Measurements from ENCODE around the gene YAF2.
"Not testable (repeated sequence)": the region's sequence is repeated elsewhere in the genome, so short reads cannot be mapped to it uniquely, and the experiment has no call there.

Gene YAF2

DNA sequence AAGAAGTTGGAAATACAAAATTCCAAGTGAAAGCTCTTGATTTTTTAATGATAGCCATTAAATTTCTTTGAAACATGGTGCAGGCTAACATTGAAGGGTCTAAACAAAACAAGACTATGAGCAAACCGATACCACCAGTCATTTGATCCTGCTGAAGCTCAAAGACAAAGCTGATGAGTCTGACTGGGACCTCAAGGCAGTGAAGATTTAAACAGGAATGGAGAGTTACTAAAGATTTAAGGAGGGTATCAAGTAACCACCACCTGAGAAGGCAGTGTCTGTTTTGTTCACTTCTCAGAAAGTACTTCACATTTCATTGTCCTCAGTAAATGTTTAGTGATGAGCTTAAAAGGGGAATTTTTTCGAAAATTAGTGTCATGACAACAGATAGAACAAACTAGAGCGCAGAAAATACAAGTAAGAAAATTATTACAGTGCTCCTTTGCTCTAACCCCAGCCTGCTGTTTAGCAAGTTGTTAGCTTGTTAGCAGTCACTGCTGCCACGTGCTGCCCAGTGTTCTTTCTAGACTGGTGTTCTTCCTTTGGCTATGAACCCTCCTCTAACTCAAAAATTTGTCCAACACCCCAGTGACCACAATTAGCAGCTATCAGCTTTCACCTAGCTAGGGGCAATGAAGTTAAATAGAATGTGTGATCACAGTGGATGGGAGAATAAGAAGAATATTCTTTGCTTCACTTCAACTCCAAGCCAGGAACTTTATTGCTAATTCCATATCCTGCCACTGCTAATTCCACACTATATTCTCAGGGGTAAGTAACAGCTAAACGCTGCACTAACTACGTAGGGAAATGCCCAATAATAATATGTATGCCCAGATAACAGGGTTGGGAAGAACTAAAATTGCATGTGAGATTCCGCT lies 41.1 kb downstream of the YAF2 start:
- no peak for DNase-seq (ENCODE audit: low read depth)

DNA sequence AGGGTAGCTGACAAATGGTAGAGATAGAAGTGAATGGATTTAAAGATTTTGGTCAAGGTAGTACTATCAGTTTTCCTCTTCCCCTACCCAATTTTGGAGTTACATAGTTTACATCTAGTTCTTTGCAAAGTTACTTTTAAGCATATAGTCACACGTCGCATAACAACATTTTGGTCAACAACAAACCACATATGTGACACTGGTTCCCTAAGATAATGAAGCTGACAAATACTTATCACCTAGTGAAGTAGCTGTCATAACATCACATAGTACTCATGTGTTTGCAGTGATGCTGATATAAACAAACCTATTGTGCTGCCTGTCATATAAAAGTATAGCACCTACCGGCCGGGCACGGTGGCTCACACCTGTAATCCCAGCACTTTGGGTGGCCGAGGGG lies 45.4 kb downstream of the YAF2 start:
- DNase-seq (ENCODE audit: low read depth), result no peak

DNA sequence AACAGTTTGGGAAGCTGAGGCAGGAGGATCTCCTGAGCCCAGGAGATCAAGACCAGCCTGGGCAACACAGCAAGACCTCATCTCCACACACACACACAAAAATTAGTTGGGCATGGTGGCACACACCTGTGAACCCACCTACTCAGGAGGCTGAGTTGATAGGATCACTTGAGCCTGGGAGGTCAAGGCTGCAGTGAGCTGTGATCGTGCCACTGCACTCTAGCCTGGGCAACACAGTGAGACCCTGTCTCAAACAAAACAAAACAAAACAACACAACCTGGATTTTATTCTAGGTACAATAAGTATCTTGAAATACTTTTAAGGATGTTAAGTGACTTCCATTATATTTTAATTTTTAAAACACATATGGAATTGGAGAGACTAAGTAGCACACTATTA lies 45.8 kb downstream of the YAF2 start:
- no peak for DNase-seq (ENCODE audit: low read depth)

DNA sequence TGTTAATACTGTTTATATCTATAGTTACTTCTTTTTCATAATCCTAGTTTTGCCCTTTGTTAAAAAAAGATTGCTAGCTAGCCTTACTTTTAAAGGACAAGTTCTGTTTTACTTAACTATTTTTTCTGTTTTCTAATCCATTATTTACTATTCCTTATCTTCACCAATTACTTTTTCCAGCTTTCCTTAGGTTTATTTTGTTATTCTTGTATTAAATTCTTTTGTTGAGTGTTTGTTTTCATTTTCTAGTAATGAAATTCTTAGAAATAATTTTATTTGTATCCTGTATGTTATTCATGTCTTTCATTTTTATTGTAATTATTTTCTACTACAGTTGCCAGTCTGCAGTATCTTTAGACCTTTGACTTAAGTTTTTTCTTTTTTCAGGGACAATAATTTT lies 47.7 kb downstream of the YAF2 start:
- no peak for DNase-seq (ENCODE audit: low read depth)

DNA sequence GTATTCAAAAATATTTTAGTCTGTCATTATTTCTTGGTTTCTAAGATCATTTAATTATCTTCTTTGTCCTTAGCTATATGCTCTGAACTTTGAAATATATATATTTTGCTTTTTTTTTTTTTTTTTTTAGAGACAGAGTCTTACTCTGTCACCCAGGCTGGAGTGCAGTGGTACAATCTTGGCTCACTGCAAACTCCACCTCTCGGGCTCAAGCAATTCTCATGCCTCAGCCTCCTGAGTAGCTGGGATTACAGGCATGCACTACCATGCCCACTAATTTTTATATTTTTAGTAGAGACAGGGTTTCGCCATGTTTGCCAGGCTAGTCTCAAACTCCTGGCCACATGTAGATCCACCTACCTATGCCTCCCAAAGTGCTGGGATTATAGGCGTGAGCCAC lies 49.8 kb downstream of the YAF2 start:
- not testable (repeated sequence) for DNase-seq (ENCODE audit: low read depth)

DNA sequence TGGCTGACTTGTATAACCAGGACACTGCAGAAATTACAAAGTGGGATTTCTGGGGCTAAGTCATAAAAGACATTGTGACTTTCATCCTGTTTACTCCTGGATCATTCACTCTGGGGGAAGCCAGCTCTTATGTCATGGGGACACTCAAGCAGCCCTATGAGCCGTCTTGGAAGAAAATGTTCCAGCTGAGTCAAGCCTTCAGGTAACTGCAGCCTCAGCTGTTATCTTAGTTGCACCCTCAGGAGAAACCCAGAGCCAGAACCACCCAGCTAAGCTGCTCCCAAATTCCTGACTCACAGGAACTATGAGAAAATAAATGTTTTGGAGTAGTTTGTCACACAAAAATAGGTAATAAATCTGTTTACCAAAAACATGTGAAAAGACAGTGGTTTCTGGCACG lies 50.2 kb downstream of the YAF2 start:
- no peak for DNase-seq (ENCODE audit: low read depth)

DNA sequence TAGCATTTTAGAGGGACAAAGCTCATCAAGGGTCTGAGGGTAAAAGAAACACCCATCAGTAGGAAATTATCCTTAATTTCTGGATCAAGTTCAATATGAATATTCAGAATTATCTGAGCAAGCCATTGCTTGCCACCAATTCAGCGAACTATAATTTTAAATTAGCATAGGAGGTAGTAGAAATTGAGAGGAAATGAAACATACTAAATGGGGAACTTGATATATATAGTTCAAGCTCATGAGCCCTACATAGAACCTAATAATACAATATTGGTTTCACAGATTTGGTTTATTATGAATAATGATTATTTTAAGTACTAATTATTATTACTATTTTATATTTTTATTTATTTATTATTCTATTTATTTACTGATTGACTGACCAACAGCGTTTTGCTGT lies 51.3 kb downstream of the YAF2 start:
- DNase-seq (ENCODE audit: low read depth), result no peak

DNA sequence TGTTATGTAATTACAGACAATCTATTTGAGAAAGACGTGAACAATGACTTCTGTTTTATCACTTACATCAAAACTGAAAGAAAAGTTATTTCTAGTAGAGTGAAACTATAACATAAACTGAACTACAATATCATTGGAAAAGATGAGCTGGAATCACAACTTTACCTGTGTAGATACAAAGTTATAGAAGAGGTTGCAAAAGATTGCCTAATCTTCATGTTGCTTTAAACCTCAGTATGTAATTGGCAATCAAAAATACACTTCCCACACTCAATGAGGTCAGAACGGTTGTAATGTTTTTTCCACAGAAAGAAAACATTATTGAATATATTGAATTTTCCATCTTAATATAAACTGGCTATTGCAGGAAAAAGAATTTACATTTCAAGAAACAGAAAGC lies 55.7 kb downstream of the YAF2 start:
- no peak for DNase-seq (ENCODE audit: low read depth)

DNA sequence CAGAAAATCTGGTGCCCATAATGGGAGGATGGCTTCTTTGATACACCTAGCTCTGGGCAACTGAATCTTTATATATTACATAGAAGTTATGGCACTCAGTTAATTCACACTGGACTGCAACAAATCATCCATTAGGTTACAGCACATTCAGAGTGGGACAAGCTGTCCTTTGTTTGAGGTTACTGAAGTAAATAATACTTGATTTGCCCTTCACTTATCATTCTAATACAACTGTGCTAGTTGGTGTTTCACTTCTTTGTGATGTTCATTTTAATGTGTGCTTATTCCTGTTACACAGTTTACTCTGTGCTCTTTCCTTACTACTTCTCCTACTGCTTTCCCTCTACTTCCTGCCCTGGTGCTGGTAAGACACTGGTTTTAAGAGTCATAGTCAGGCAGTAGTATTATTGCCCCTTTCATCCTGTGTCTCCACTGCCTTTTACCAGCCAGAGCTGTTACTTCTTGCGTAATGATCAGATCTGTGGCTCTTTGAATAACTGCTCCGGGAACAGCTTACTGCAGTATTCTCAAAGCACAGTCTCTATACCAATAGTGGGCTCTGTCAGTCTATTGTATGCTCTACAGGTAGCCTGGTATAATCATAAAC lies 57.0 kb downstream of the YAF2 start:
- DNase-seq (ENCODE audit: low read depth), result no peak

DNA sequence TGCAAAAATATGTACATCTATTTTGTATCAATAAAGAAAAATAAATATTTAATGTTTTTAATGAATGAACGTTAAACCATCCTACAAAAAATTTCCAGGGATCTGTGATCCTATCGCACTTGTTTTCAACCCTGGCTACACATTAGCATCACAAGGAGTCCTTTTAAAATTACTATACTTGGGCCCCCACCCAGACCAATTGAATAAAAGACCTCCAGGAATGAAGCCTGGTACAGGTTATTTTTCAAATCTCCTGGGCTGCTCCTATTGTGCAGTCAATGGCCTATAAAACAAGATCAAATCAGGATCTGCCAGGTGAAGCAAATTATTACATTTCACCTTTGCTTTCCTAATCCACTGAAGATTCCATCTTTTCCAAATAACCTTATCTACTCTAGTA lies 59.9 kb downstream of the YAF2 start:
- no peak for DNase-seq (ENCODE audit: low read depth)

DNA sequence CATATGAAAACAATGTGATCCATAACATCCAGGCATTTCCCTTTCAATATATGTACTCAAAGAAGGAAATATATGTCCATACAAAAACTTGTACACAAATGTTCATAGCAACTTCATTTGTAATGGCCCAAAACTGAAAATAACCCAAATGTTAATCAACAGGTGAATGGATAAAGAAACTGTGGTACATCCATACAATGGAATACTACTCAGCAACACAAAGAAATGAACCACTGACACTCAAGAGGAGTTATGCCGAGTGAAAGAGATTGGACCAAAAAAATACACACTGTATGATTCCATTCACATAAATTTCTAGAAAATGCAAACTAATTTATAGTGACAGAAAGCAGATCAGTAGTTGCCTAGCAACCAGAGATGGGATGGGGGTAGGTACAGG lies 63.1 kb downstream of the YAF2 start:
- no peak for DNase-seq (ENCODE audit: low read depth)

DNA sequence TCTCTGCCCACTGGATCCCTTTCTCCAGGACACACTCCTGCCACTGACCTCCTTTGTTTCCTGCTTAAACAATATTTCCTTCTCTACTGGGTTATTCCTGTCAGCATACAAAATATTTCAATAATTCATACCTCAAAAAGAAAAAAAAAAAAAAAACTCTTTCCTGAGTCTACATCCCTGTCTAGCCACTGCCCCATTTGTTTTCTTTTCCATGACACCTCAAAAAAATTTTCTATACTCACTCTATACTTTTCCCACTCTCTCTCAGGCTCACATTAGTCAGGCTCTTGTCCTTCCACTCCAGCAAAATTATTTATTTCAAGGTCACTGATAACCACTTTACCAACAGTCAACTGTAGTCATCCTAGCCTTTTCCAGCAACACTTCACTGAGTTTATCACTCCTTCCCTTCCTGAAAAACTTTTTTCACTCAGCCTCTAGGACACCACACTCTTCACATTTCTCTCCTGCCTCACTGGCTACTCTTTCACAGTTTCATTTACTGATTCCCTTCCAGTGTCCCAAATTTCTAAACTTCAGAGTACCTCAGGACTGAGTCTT lies 64.0 kb downstream of the YAF2 start:
- no peak for DNase-seq (ENCODE audit: low read depth)

DNA sequence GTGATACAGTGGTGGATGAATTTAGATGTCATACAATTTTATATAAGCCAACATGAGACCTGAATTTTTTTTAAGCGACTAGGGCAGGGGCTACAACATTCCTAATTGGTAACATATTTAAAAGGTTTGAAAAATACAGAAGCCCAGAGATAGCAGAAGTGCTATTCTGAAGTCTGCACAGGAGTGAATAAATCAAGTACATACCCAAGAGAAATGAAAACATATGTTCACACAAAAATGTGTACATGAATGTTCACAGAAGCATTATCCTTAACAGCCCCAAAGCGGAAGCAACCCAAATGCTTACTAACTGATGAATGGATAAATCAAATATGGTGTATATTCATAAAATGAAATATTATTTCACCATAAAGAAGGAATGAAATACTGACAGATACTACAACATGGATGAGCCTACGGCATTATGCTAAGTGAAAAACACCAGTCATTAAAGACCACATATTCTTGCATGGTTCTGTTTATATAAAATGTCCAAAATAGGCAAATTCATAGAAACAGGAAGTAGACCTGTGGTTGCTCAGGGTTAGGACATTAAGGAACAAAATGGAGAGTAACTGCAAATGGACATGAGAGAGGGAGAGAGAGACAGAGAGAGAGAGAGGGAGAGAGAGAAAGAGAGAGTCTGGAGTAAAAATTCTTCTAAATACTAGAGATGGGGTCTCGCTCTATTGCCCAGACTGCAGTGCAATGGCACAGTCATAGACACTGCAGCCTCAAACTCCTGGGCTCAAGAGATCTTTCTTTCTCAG lies 65.4 kb downstream of the YAF2 start:
- DNase-seq (ENCODE audit: low read depth), result no peak

DNA sequence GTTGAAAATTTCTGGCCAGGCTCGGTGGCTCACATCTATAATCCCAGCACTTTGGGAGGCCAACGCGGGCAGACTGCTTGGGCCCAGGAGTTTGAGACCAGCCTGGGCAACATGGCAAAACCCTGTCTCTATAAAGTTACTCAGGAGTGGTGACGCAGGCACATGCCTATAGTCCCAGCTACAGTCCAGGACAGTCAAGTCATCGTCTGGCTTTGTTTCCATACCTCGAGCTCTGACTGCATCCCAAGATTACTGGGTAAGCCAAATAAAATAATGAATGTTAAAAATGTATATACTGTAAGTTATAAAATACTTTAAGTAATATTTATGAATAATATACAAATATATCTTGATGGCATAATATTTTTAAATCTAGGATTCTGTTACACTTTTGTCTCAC lies 70.3 kb downstream of the YAF2 start:
- no peak for DNase-seq (ENCODE audit: low read depth)

DNA sequence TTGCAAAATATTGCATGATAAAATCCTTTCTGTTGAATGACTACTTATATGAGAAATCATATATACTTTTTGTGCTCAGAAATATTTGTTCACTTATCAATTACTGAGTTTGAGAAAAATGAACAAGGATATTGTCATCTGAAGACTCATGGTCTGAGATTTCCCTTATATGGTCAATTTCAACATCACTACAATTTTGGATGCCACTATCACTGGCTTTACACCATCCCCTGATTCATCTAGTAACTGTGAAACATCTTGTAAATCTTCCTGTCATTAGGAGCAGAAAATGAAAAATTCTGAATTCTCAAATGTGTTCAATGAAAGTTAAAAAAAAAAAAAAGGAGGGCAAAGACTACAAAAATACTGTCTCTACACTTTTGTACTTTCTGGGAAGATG lies 71.5 kb downstream of the YAF2 start:
- DNase-seq (ENCODE audit: low read depth), result no peak

DNA sequence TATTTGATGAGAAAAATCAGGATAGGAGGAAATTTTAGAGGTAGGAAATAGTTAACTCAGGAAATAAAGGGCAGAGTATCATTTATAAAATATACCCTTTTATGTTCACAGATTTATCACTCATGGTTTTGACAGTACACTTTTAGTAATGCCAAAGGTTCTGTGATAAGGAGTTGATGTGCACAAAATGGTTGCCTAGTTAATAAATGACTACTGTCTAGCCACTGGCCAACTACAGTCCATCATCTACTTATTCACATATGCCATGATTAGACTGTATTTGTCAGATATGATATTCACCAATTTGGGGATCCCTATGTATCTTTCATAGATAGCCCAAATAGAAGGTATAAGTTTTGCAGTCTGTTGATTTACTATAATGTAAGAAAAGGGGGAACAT lies 74.1 kb downstream of the YAF2 start:
- DNase-seq (ENCODE audit: low read depth), result no peak

DNA sequence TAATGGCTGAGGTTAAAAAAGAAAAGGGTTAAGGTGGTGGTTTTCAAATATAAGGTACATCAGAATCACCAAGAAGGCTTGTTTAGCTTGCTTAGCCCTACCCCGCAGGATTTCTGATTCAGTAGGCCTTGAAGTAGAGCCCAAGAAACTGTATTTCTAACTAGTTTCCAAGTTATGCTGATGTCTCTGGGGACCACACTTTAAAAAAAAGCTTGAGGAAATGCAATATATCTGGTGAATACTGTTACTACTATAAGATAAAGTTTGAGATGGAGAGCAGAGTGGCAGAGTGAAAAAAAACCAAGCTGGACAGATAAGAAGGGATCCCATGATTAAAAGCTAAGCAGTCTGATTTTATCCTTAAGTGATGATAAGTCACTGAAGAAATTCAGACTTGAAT lies 75.1 kb downstream of the YAF2 start:
- DNase-seq (ENCODE audit: low read depth), result no peak

DNA sequence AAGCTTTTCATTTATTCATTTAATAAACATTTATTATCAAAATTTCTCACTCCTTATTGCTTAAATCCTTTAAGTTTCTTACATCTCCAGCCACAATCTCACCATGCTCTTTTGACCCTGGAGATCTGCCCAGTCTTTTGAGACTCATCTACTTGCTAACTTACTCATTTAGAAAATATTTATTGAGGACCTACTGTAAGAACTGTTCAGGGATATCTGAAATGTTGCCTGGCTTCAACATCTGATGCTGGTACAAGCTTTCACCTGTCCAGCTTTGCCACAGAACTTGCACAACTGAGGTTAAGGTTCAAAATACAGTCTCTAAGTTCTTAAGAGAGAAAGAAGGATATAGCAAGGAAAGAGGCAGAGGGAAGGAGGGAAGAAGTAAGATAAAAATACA lies 75.9 kb downstream of the YAF2 start:
- DNase-seq (ENCODE audit: low read depth), result no peak

DNA sequence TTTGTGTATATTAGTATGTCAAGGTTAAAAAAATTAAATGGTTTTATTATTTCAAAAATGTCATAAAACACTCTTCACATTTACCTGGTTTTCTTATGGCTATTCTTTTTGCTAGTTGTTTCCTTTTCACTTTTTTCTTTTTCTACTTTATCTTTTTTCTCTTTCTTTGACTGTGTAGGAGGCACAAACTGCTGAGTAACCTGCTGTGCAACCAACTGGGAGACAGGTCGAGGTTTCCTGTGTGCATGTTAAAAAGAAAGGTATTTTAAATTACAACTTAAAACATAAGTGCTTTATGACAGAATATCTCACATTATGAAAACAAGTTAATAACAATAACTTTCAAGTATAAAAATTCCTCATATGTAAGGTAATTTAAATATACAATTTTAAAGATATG lies 76.5 kb downstream of the YAF2 start:
- no peak for DNase-seq (ENCODE audit: low read depth)

DNA sequence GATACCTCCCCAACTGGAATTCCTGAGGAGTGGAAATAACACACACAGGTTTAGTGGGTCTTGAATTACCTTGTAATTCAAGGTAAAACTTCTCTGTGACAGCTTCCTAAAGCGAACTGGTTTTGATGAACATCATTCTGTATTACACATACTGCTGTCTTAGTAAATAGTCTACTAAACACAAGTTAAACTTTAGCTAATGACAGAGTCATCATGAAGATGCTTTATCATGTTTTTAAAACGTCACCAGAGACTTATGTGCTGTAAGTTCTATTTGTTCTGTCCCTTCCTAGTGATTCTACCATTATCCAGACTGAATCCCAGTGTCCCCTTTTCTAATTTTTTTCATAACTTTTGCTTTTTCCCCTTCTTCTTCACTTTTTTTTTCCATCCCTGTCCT lies 81.8 kb downstream of the YAF2 start:
- no peak for DNase-seq (ENCODE audit: low read depth)

DNA sequence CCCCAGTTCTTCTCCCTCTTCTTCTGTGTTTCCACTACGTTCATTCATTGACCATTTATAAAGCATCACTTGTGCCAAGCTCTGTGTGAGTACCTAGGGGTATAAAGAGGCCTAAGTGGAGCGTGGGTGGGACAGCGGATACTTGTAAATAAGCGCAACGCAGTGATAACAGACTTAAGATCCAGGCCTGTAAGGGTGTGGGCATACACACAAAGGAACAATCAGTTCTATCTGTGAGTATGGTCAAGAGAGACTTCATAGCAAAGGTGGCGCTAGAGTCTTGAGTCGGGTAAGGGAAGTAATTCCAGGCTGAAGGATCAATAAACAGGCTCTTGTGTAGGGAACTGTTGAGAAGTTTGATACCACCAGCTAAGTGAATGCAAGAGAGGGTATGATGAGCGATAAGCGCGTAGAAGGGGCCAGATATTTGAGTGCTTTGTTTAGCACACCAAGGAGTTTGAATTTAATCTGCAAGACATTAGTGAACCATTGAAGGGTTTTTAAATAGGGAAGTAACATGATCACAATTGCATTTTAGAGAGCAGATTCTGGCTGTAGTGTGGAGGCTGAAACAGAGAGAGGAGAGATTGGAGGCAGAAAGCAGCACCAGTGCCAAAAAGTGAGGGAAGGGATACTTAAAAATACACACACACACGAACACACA lies 92.4 kb downstream of the YAF2 start:
- no peak for DNase-seq (ENCODE audit: low read depth)

DNA sequence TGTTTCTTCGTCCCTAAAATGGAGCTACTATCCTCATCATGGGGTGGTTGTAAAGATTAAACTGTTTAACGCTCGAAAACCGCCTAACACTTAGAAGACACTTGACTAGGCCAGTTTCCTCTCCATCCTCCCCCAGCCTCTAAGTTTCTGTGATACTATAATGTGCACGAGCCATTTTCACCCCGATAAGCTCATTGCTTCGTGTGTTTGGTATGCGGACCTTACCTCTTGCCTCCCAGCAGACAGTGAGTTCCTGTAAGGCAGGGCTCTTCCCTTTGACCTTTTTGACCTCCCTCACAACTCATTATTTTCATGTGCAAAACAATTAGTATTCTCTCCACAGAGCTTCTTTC lies 92.9 kb downstream of the YAF2 start:
- no peak for DNase-seq (ENCODE audit: low read depth)
